Measurements from ENCODE around the gene FRK.
"Not testable (repeated sequence)": the region's sequence is repeated elsewhere in the genome, so short reads cannot be mapped to it uniquely, and the experiment has no call there.

FRK gene

GRCh38 chr6:116073765-116074440 is 13.2 kb upstream of the FRK start:
- no peak for DNase-seq

GRCh38 chr6:116072368-116072767 is 11.7 kb upstream of the FRK start:
- no peak for DNase-seq

GRCh38 chr6:116070616-116071389 is 10.1 kb upstream of the FRK start:
- DNase-seq = no peak

GRCh38 chr6:116070101-116070500 is 9.4 kb upstream of the FRK start:
- no peak for DNase-seq

GRCh38 chr6:116066789-116067188 is 6.1 kb upstream of the FRK start:
- DNase-seq = no peak

GRCh38 chr6:116064666-116065065 is 4.0 kb upstream of the FRK start:
- no peak for DNase-seq

- DNase-seq = no peak
Observed at GRCh38 chr6:116062496-116062895, 1.8 kb upstream of the FRK start.

- DNase-seq = peak; percentile 4
Observed at GRCh38 chr6:116059713-116060571, 749 bp downstream of the FRK start.

- no peak for DNase-seq
Observed at GRCh38 chr6:116057766-116058165, 2.9 kb downstream of the FRK start.

- no peak for DNase-seq
Observed at GRCh38 chr6:116055513-116055912, 5.2 kb downstream of the FRK start.

- DNase-seq = no peak
Observed at GRCh38 chr6:116051244-116051643, 9.4 kb downstream of the FRK start.

- DNase-seq = no peak
Observed at GRCh38 chr6:116050737-116051136, 10.0 kb downstream of the FRK start.

GRCh38 chr6:116049321-116049720 is 11.4 kb downstream of the FRK start:
- DNase-seq = no peak

- DNase-seq = no peak
Observed at GRCh38 chr6:116047173-116047933, 13.3 kb downstream of the FRK start.

- DNase-seq = no peak
Observed at GRCh38 chr6:116046737-116047136, 14.0 kb downstream of the FRK start.

- not testable (repeated sequence) for DNase-seq
Observed at GRCh38 chr6:116046272-116046671, 14.4 kb downstream of the FRK start.

- DNase-seq = no peak
Observed at GRCh38 chr6:116041934-116042333, 18.8 kb downstream of the FRK start.

GRCh38 chr6:116040993-116041392 is 19.7 kb downstream of the FRK start:
- DNase-seq = no peak

GRCh38 chr6:116036885-116037284 is 23.8 kb downstream of the FRK start:
- DNase-seq = no peak

- no peak for DNase-seq
Observed at GRCh38 chr6:116036075-116036773, 24.5 kb downstream of the FRK start.

GRCh38 chr6:116035616-116036015 is 25.1 kb downstream of the FRK start:
- DNase-seq = no peak

GRCh38 chr6:116034327-116034726 is 26.4 kb downstream of the FRK start:
- peak; percentile 54 for DNase-seq

Data from fibroblast of skin of scalp (primary cell).